GM13977 (cell line): ENCODE data around the gene PRKCE.

Source experiments
- DNase-seq: peaks from one replicate; pipeline ENCODE4 v3.0.0; 2012; ENCODE audit warnings: low spot score
- in situ Hi-C: fragments of 300-500 bp; cut with MboI; formaldehyde crosslinking; loops from one replicate; pipeline ENCODE4 v1.12.0; 2022; ENCODE audit warnings: low sequenced_read_pairs, low pct_unique_long_range_greater_than_20kb, mixed read lengths, inconsistent platforms; ENCODE audit not compliant: unreplicated experiment
- TF ChIP-seq, protein P1 (sequence below): IDR thresholded peaks from 2 replicates; pipeline ENCODE4 v1.5.1; 2012; ENCODE audit warnings: mild to moderate bottlenecking, control low read depth; ENCODE audit not compliant: insufficient read depth; ENCODE audit errors: extremely low read depth, missing control alignments

The PRKCE gene

GRCh38 chr2:45844796-45845457, 193.5 kb downstream of the PRKCE start:
- TF ChIP-seq, protein P1, sequence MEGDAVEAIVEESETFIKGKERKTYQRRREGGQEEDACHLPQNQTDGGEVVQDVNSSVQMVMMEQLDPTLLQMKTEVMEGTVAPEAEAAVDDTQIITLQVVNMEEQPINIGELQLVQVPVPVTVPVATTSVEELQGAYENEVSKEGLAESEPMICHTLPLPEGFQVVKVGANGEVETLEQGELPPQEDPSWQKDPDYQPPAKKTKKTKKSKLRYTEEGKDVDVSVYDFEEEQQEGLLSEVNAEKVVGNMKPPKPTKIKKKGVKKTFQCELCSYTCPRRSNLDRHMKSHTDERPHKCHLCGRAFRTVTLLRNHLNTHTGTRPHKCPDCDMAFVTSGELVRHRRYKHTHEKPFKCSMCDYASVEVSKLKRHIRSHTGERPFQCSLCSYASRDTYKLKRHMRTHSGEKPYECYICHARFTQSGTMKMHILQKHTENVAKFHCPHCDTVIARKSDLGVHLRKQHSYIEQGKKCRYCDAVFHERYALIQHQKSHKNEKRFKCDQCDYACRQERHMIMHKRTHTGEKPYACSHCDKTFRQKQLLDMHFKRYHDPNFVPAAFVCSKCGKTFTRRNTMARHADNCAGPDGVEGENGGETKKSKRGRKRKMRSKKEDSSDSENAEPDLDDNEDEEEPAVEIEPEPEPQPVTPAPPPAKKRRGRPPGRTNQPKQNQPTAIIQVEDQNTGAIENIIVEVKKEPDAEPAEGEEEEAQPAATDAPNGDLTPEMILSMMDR: no peak
- DNase-seq: no peak
- in situ Hi-C loops: no loop called here

DNA sequence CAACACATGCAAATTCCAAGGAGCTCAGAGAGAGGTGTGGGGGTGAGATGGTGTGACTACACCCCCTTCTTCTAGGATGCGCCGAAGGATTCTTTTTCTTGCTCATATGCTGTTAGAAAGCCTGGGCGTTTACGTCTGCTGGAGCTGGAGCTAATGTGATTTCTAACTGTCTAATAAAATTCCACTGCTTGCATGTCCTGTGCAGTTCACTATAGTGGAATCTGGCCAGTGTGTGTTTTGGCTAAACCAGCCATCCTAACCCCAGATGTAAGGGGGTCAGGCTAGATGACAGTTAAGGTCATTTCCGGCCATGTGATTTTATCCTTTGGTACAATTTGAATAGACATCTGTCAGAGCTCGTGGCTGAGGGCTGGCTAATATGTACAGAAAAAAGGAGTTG, 194.1 kb downstream of the PRKCE start:
- TF ChIP-seq, protein P1: no peak
- DNase-seq: no peak
- in situ Hi-C loops: no loop called here

DNA sequence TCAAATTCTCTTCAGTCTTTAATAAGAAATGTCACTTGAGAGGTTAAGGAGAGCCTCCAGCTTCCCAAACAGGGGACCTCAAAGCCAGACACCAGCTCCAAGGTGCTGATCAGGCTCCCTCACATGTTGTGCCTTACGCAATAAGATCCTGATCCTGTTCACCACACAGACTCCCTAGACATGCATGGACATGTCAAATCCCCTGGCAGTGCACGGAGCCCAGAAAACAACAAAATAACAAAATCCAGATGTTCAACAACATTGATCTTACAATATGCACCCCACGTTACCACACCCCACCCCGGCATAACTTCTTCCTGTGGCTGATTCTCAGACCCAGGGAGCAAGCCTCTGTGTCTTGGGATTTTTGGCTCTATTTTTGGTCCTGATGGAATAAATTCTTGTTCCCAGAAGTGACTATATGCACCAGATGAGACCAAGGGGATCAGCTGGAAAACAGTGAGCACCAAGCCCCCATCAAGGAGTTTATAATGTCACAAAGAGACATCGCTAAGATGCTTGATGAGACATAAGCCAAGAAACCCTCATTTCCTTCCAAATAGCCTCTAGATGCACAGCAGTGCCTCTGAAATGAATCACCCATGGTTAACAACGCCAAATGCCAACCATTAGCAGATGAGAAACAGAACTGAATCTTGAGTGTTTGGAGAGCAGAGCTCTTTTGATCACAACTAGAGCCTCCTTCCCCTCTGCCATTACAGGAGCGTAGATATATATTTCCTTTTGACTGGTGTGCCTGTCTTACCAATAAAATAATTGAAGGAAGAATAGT, 198.2 kb downstream of the PRKCE start:
- TF ChIP-seq, protein P1: no peak
- in situ Hi-C loops: no loop called here
- DNase-seq: no peak

GRCh38 chr2:45850558-45850957, 199.1 kb downstream of the PRKCE start:
- in situ Hi-C loops: no loop called here
- DNase-seq: no peak
- TF ChIP-seq, protein P1: no peak

DNA sequence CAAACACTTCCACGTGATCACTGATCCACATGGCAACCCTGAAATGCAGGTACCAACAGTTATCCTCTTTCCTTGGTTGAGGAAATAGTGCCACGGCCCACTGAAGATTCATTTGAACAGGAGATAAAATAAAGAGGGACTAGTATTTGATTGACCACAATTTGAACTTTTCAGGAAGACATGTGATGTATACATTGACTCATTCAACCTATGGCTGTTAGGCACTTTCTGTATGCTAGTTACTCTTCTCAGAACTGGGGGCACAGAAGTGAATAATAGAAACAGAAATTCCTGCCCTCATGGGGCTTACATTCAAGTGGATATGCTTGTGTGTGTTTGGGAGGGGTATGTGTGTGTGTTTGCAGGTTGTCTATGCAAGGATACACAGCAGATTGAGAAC, 199.6 kb downstream of the PRKCE start:
- in situ Hi-C loops: no loop called here
- no peak for DNase-seq
- TF ChIP-seq, protein P1: no peak

DNA sequence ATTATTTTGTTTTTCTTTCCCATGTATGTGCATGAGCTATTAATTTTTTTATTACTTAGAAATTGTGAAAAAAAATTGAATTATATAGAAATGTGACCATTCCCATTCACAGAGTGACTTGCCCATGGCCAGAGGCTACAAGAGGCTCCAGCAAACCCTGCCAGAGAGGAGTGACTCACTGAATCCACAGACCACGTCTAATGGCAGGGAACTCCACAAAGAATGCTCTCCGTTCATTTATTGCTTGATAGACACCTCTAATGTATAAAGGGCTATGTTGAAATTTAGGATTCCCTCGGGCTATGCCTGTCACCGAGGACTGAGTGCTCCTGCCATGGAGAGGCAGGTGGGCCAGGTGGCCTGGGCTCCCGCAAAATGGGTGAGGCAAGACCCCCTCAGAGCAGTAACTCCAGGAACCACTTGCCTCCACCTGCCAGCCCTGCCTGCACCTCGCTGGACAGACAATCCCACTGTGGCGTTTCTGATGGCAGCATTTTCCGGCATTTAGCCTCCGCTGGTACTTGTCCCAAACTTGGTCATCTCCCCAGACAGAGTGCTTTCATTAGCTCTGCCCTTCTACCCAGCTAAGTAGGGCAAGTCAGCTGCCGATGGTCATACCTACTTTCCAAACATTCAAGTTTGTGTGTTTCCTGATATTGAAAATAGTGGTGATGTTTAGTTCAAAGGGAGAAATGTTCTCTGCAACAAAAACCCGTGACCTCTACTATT, 200.3 kb downstream of the PRKCE start:
- in situ Hi-C loops: no loop called here
- DNase-seq: no peak

More for the DNA sequence above, 200.3 kb downstream of the PRKCE start:
- TF ChIP-seq, protein P1: no peak
